ENCODE data around the gene CCDC88B.

CCDC88B gene

DNA sequence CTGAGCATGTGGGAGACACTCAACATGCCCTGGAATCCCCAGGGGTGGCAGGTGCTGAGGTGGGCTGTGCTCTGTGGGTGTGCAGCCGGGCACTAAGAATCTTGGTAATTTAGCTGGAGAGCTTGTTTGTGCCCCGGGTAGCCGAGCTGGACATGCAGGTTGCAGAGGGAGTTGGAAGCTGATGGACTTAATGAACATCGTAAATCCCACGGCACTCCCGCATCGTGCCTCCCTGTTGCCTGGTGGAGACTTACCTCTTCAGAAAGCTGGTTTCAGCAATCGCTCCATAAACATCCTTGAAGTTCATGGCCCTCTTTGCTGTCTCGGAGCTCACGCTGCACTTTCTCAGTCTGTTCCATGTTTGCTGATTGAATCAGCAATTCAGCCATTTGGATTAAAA is 48.9 kb downstream of the CCDC88B start:
- no peaks in the 10 kb centered on the region for H3K36me3 ChIP-seq (ENCODE audit: control insufficient read depth in 2 of 2, insufficient read depth in 1 of 2, low read length in 2 of 2)
- POLR2A ChIA-PET = interaction anchor here (0.6 to 1.3 kb wide), 3 partner anchors 12 to 94 kb away, joined by 3 to 4 read pairs (median 4); no protein-coding TSS in a partner anchor
- TF ChIP-seq, protein P1, sequence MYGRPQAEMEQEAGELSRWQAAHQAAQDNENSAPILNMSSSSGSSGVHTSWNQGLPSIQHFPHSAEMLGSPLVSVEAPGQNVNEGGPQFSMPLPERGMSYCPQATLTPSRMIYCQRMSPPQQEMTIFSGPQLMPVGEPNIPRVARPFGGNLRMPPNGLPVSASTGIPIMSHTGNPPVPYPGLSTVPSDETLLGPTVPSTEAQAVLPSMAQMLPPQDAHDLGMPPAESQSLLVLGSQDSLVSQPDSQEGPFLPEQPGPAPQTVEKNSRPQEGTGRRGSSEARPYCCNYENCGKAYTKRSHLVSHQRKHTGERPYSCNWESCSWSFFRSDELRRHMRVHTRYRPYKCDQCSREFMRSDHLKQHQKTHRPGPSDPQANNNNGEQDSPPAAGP (tag by site-specific recombination; IDR thresholded peaks at IDR 0.05) = no peak
- no peak for TF ChIP-seq IKZF3 (tag by site-specific recombination; IDR thresholded peaks at IDR 0.05)
- TF ChIP-seq, protein P2, sequence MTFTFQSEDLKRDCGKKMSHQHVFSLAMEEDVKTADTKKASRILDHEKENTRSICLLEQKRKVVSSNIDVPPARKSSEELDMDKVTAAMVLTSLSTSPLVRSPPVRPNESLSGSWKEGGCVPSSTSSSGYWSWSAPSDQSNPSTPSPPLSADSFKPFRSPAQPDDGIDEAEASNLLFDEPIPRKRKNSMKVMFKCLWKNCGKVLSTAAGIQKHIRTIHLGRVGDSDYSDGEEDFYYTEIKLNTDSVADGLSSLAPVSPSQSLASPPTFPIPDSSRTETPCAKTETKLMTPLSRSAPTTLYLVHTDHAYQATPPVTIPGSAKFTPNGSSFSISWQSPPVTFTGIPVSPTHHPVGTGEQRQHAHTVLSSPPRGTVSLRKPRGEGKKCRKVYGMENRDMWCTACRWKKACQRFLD (tag by site-specific recombination; IDR thresholded peaks at IDR 0.05) = no peak
- no peak for TF ChIP-seq ZNF16 (tag by site-specific recombination; IDR thresholded peaks at IDR 0.05; ENCODE audit: low read depth)
- no peak for TF ChIP-seq ZNF549 (tag by site-specific recombination; IDR thresholded peaks at IDR 0.05)
- TF ChIP-seq GLI4 (tag by site-specific recombination; IDR thresholded peaks at IDR 0.05) = no peak
- no peak for TF ChIP-seq ZBTB48 (tag by site-specific recombination; IDR thresholded peaks at IDR 0.05)
- no peak for TF ChIP-seq ZFP3 (tag by site-specific recombination; IDR thresholded peaks at IDR 0.05; ENCODE audit: low read depth)
- no peak for TF ChIP-seq ZNF660 (tag by site-specific recombination; IDR thresholded peaks at IDR 0.05)
- TF ChIP-seq ZNF629 (tag by site-specific recombination; IDR thresholded peaks at IDR 0.05) = no peak
- TF ChIP-seq ZNF416 (tag by site-specific recombination; IDR thresholded peaks at IDR 0.05) = no peak
- H3K4me3 ChIP-seq (ENCODE audit: low read depth, low read length) = no peak overlapping the region
- no peaks in the 10 kb centered on the region for H3K4me1 ChIP-seq (ENCODE audit: control insufficient read depth, insufficient read depth, low read length)
- CTCF ChIA-PET = no interaction called here
- no peak overlapping the region for H3K27ac ChIP-seq (ENCODE audit: extremely low read depth, low read depth, low read length)
- H3K9me3 ChIP-seq (ENCODE audit: control insufficient read depth, insufficient read depth, low read depth, low read length) = no peaks in the 10 kb centered on the region

DNA sequence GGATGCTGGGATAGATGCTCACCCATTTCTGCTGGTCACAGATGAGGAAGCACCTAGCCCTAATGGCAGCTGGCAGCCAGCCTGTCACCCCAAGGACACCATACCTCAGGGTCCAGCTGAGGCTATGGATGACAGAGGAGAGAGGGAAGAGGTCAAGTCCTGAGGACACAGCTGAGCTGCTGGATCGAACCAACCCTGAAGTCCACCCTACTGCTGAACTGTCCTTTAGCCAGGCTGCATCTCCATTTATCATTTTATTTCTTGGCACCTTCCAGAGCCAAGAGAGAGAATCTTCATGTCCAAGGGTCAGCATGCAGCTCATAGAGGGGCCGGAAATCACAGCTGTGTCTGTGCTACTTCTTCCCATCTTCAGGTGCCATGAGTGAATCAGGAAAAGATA is 49.8 kb downstream of the CCDC88B start:
- TF ChIP-seq, protein P3, sequence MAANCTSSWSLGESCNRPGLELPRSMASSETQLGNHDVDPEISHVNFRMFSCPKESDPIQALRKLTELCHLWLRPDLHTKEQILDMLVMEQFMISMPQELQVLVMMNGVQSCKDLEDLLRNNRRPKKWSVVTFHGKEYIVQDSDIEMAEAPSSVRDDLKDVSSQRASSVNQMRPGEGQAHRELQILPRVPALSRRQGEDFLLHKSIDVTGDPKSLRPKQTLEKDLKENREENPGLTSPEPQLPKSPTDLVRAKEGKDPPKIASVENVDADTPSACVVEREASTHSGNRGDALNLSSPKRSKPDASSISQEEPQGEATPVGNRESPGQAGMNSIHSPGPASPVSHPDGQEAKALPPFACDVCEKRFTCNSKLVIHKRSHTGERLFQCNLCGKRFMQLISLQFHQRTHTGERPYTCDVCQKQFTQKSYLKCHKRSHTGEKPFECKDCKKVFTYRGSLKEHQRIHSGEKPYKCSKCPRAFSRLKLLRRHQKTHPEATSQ (tag by site-specific recombination; IDR thresholded peaks at IDR 0.05) = no peak
- TF ChIP-seq ZNF585B (tag by site-specific recombination; IDR thresholded peaks at IDR 0.05) (no peak), ZNF112 (tag by site-specific recombination; IDR thresholded peaks at IDR 0.05) (no peak), TRIM28 (IDR thresholded peaks at IDR 0.05; ENCODE audit: borderline replicate concordance, low read length) (no peak), ZNF701 (tag by site-specific recombination; IDR thresholded peaks at IDR 0.05) (no peak), ZNF555 (tag by site-specific recombination; conservative IDR thresholded peaks at IDR 0.05) (no peak), ZNF629 (tag by site-specific recombination; IDR thresholded peaks at IDR 0.05) (no peak), ZNF777 (tag by site-specific recombination; IDR thresholded peaks at IDR 0.05; ENCODE audit: borderline replicate concordance) (no peak), ZNF157 (tag by site-specific recombination; IDR thresholded peaks at IDR 0.05) (no peak), ZNF114 (tag by site-specific recombination; IDR thresholded peaks at IDR 0.05) (no peak), TCF7L2 (IDR thresholded peaks at IDR 0.05; ENCODE audit: borderline replicate concordance, low read depth, low read length) (no peak), ZNF239 (tag by site-specific recombination; IDR thresholded peaks at IDR 0.05) (no peak)
- TF ChIP-seq, protein P4, sequence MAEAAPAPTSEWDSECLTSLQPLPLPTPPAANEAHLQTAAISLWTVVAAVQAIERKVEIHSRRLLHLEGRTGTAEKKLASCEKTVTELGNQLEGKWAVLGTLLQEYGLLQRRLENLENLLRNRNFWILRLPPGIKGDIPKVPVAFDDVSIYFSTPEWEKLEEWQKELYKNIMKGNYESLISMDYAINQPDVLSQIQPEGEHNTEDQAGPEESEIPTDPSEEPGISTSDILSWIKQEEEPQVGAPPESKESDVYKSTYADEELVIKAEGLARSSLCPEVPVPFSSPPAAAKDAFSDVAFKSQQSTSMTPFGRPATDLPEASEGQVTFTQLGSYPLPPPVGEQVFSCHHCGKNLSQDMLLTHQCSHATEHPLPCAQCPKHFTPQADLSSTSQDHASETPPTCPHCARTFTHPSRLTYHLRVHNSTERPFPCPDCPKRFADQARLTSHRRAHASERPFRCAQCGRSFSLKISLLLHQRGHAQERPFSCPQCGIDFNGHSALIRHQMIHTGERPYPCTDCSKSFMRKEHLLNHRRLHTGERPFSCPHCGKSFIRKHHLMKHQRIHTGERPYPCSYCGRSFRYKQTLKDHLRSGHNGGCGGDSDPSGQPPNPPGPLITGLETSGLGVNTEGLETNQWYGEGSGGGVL (tag by site-specific recombination; IDR thresholded peaks at IDR 0.05) = no peak
- TF ChIP-seq, protein P5, sequence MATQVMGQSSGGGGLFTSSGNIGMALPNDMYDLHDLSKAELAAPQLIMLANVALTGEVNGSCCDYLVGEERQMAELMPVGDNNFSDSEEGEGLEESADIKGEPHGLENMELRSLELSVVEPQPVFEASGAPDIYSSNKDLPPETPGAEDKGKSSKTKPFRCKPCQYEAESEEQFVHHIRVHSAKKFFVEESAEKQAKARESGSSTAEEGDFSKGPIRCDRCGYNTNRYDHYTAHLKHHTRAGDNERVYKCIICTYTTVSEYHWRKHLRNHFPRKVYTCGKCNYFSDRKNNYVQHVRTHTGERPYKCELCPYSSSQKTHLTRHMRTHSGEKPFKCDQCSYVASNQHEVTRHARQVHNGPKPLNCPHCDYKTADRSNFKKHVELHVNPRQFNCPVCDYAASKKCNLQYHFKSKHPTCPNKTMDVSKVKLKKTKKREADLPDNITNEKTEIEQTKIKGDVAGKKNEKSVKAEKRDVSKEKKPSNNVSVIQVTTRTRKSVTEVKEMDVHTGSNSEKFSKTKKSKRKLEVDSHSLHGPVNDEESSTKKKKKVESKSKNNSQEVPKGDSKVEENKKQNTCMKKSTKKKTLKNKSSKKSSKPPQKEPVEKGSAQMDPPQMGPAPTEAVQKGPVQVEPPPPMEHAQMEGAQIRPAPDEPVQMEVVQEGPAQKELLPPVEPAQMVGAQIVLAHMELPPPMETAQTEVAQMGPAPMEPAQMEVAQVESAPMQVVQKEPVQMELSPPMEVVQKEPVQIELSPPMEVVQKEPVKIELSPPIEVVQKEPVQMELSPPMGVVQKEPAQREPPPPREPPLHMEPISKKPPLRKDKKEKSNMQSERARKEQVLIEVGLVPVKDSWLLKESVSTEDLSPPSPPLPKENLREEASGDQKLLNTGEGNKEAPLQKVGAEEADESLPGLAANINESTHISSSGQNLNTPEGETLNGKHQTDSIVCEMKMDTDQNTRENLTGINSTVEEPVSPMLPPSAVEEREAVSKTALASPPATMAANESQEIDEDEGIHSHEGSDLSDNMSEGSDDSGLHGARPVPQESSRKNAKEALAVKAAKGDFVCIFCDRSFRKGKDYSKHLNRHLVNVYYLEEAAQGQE (tag by site-specific recombination; IDR thresholded peaks at IDR 0.05) = no peak
- CTCF ChIA-PET = no interaction called here
- H3K36me3 ChIP-seq (ENCODE audit: control insufficient read depth in 2 of 2, insufficient read depth in 1 of 2, low read length in 2 of 2) = no peaks in the 10 kb centered on the region
- H3K4me3 ChIP-seq (ENCODE audit: low read depth, low read length) = no peak overlapping the region
- no peak overlapping the region for H3K27ac ChIP-seq (ENCODE audit: extremely low read depth, low read depth, low read length)
- POLR2A ChIA-PET = interaction anchor here (0.6 to 1.3 kb wide), 4 partner anchors 12 to 95 kb away, joined by 3 to 4 read pairs (median 4); no protein-coding TSS in a partner anchor
- no peaks in the 10 kb centered on the region for H3K4me1 ChIP-seq (ENCODE audit: control insufficient read depth, insufficient read depth, low read length)
- H3K9me3 ChIP-seq (ENCODE audit: control insufficient read depth, insufficient read depth, low read depth, low read length) = no peaks in the 10 kb centered on the region
